ENCODE measurements around the gene C1orf198.

GRCh38 chr1:230910755-230911117, 42.4 kb upstream of the C1orf198 start:
- no peak for TF ChIP-seq CTCF (IDR thresholded peaks at IDR 0.05; ENCODE audit: low read depth, low read length, poor library complexity, severe bottlenecking)
- no peak for TF ChIP-seq EZH2phosphoT487 (IDR thresholded peaks at IDR 0.05; ENCODE audit: borderline replicate concordance, low read length)
